HL-60/S4 treated with phorbol 12-myristate 13-acetate at 8.2 ng/mL for 4 days and 3 days (cell line): Measurements from ENCODE around the gene UBAC2.

ENCODE experiments used
- in situ Hi-C: fragments of 300-500 bp; cut with MboI; formaldehyde crosslinking; loops from 2 replicates; pipeline ENCODE4 v1.15.0; 2022; ENCODE audit warnings: low sequenced_read_pairs

UBAC2 gene

DNA sequence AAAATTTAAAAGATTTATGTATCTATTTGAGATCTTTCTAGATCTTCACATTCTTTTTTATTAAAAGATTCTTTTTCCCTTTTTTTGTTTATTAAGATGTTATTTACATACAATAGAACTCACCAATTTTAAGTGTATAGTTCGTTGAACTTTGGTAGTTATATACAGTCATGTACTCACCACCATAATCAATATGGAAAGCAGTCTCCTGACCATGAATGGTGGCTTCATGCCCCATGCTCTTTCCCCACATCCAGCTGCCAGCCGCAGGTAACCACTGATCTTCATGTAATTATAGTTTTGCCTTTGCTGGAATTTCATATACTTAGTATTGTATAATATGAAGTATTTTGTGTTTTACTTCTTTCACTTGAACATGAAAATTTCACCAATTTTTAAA lies 127.1 kb downstream of the UBAC2 start:
- in situ Hi-C loops, result no loop called here

DNA sequence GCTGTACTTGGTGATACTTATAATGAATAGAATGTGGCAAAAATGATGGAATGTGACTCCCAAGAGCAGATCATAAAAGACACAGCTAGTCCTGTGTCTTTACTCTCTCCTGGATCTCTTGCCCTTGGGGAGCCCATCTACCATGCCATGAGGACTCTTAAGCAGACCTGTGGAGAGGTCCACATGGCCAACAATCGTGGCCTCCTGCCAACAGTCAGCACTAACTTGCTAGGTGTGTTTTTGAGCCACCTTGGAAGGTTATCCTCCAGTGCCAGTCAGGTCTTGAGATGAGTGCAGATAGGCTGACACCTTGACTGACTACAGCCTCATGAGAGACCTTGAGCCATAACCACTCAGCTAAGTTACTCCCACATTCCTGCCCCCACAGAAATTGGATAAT lies 128.8 kb downstream of the UBAC2 start:
- in situ Hi-C loops, result no loop called here

DNA sequence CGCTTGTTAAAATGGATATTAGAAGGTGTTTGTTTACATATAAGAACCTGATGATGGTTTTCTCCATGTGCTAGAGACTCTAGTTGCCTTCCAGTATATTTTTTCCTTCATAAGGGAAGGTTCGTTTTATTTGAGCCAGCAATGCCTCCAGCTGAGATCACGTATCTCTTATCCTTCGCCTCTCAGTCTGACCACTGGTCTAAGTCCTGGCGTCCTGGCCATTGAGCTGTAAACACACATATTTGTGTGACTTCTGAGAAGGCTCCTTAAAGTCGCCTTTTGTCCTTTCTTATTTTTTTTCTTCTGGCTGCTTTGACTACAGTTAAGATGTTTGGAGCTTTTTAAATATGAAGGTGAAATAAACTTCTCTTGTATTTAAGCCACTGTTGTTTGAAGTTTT lies 130.3 kb downstream of the UBAC2 start:
- in situ Hi-C loops, result no loop called here

DNA sequence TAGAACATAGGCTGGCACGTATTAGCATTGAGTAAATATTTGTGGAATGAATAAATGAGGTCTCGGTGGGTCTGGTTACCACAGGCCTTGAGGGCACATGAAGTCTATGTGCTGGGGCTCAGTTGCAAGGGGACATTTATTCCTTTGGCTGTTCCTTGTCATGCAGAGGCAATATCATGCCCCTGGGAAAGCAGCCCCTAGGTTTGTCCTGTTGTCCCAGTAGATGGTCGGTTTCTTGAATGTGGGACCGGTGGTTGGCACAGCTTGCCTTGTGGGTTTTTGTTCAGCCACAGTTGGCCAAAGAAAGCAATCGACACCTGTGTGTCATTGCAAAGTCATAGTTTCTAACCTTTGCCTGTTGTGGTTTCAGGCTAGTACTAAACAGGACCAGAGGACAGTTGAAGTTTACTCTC lies 131.2 kb downstream of the UBAC2 start:
- in situ Hi-C loops, result no loop called here

DNA sequence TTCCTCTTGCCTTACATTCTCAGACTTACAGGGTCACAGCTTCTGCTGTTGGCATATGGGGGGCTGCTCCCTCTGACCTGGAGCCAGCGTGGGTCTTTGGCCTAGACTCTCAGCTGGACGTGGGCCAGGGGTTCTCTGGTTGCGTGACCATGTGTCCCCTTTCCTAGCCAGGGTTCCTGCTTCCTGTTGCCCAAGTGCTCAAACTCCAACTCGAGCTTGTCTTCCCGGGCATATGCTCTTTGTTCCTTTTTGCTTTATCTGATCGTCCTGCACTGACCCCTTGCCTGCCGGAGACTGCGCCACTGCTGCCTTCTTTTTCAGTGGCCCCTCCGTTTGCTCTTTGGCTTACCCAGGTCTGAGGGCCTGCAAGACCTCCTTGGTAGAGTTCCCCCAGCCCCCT lies 131.8 kb downstream of the UBAC2 start:
- in situ Hi-C loops, result no loop called here

DNA sequence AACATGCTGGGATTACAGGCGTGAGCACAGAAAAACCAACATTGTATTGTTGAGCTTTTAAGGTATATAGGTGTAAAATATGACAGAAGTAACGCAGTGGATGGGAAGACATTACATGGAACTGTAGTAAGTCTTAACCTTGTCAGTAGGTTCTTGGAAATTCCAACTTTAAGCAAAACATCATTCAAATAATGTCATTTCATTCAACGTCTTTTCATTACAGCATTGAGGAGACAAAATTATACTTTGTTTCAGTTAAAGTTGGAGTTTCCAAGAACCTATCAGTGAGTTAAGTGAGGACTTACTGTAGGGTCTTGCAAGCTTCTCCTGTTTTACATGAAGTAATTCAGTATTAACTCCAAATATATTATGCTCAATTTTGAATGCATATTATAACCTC lies 133.6 kb downstream of the UBAC2 start:
- in situ Hi-C loops, result no loop called here

DNA sequence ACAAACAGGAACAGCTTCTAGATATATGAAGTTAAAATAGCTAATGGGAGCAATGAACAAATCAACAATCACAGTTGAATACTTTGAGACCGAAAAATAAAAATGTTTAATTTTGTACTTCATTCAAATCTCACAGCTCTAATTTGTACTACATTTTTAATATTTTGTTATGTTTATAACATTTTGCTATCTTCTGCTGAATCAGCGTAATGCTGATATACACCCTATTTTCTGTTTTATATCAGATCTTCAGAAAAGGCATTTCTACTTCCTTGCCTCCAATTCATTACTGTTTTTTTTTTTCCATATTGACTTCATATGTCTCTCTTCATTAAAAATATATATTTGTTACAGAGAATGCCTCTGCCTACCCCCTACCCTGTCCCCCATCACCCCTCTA lies 134.4 kb downstream of the UBAC2 start:
- in situ Hi-C loops, result no loop called here

DNA sequence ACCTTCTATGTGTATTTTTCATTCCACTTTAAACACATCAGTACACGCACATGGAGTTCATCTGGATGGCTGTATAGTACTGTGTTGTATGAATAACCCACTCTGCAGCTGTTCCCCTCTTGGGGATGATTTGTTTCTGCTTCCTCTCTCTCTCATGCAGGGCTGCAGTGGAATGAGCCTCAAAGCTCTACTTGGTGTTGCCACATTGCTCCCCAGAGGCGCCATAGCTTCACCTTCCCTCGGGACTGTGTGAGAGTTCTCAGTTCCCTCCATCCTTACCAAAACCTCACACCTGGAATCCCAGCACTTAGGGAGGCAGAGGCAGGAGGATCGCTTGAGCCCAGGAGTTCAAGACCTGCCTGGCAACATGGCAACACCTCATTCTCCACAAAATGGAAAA lies 134.9 kb downstream of the UBAC2 start:
- in situ Hi-C loops, result no loop called here

DNA sequence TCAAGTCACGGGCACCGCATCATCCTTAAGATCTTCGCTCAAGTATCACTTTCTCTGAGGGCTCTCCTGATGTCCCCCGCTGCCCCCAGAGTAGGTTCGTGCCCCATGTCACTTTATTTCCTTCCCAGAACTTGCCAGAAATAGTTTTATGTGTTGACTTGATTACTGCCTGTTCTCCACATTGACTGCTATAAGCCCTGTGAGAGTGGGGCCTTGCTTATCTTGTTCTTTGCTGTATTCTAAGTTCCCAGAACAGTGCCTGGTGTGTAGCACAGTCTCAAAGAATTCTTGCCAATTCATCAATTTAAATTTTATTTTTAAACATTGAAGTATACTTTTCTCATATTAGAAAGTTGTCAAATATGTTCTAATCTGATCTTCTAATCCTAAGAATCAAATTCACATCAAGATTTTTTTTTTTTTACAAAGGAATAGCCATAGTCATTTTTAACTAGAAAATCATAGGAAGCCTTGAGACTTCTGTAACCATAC lies 138.6 kb downstream of the UBAC2 start:
- in situ Hi-C loops, result no loop called here

DNA sequence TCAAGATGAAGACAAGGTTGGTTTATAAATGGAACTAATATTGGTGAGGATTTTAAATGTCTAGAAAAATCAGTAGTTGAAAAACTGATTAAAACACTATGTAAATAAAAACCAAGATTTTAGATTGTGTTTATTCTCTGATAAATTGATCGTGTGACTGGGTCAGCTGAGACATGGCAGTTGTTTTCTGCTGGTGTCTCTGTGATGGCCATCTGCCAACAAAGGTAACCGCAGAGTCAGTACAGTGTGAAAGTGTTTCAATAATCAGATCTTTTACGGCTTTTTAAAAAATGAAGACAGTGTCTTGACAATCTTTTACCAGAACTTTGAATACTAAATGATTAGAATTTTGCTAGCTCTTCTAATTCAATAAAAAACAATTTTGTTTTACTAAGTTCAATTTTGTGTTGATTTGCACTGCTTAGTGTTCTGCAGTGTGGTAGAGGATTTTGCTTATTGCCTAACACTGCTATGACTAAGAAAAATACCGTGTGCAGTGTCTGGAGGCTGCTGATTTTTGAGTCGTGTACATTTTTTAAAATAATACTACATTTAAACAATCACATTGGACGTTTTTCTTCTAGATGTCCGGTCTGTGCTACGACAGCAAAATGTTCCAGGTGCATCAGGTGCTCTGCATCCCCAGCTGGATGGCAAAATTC lies 139.2 kb downstream of the UBAC2 start:
- in situ Hi-C loops, result no loop called here

DNA sequence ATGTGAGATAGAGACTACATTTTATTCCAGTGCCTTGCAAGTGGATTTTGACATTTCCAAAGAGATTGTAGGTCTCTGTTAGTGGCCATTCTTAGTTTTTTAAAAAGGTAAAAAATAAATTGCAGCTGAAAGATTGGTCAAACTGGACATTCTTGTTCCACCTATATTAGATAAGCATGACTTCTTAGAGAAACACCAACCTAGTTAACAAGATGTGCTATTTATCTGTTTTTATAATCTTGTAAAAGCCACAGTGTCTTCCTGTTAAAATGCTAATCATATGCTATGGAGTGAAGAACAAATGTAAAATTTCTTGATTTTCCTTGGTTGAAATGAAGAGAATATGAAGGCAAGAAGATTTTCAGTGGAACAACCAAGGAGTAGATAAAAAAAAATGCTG lies 140.0 kb downstream of the UBAC2 start:
- in situ Hi-C loops, result no loop called here

DNA sequence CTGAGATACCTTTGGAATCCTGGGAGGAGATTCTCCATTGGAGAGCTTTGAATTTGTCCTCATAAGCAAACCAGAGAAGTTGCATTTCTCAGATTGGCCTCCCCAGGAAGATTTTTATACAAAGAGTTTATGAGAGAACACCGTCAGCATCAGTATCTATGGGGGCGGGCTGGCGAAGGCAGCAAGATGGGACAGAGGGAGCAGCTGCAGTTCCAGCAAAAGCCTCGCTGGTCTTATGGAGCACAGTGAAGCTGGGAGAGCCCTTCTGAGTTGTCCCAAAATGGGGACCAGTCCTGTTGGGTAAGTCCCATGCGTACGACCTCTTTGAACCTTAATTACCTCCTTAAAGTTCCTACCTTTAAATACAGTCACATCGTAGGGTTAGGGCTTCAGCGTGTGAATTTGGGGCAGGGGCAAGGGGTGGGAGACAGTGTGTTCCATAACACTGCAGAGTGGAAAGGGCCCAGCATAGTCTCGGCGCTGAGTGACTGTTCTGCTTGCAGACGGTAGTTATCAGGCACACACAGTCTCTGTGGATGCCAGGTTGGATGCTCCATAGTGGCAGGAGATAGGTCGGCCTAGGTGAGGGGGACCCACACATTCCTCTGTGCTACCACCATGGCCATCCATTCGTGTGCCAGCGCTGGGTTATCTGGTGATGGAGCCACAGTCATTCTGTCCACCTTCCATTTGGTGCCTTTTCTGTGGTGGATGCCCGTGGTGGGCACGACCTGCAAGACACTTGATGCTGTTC lies 141.5 kb downstream of the UBAC2 start:
- in situ Hi-C loops, result no loop called here

DNA sequence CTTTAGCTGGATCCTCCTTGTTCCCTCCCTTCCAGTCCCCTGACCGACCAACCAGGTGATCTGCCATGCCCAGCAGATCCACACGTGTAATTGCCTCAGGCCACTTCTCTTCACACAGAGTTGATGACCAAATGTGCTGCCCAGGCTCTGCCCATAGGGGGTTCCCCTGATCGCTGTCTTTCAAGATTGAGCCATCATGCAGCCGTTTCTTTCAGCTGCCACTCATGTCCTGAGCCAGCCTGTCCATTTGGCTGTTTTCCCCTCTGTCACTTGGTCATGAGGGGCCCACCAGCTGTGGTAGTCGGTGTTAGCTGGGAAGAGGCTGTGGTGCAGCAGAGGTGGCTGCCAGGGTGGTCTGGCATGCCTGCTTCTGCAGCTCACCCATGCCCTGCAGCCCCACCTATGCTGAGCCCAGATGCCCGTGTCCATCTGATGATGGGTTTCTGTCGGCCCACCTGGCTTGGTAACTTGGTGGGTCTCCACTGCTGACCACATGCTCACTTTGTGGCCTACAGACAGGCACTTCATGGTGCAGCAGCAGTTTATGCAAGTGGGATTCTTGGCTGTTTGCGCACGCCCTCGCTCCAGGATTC lies 142.2 kb downstream of the UBAC2 start:
- in situ Hi-C loops, result no loop called here

DNA sequence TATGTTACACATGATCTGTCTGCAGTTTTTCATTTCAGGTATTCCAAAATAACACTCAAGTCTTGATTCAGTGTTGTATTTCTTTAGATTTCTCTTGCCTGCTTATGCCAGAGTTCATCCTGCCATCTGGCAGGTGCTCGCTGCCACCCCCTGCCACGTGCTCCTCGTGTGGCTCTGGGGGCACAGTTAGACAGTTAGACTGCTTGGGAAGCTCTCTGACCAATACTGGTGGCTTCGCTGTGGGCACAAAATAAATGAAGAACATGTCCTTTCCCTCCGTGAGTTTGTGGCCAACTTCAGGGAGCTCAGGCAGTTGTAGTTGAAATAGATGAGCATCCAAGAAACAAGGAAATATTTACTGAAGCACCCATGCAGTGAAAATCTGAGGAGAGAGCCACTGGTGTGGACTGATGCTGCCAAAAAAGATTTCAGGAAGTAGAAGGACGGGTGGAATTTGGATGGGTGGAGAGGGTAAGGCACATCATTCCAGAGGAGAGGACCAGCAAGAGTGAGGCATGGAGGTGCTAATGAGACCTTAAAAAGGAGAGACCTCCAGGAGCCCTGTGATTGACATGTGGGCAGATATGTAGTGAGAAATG lies 144.1 kb downstream of the UBAC2 start:
- in situ Hi-C loops, result no loop called here

DNA sequence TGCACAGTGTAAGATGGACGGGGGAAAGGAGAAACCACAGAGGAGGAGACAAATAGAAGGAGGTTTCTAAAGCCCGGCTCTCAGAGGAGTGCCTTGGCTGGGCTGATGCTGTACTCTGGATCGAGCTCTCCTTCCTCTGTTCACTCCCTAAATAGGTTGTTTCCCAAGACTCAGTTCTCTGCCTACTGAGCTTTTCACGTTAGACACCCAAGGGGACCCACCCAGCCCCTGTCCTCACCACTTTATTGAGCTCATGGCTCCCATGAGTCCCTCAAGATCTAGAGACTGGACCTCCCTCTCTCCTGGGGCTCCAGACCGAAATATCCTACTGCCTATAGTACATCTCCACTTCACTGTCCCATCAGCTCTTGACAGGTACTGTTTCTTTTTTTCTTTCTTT lies 144.7 kb downstream of the UBAC2 start:
- in situ Hi-C loops, result no loop called here

DNA sequence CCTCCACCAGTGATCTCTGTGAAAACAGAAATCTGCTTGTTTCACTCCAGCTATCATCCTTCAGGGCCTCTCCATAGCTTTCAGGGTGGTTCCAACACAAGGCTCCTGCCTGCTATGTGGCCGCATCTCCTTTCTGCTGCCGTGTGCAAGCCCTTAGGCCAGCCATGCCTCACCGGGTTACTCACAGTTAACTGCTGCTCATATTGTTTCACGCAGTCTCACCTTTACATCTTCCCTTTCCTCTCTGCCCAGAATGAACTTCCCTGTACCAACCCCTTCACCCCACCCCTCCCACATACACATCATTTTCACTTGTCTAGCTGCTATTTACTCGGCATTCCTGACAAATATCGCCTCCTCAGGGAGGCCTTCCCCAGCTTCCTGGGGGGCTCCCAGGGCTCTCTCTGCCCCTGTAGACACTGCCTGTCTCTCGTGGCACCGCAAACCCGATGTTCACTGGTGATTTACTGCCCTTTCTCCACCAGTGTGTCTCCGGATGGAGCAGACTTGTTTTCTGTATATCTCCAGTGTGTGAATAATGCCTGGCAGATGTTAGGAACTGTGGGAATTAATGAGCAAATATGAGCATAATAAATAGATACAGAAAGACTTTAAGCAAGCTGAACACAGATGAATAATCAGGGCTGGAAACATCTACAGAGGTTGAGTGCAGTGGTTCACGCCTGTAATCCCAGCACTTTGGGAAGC lies 145.8 kb downstream of the UBAC2 start:
- in situ Hi-C loops, result no loop called here

DNA sequence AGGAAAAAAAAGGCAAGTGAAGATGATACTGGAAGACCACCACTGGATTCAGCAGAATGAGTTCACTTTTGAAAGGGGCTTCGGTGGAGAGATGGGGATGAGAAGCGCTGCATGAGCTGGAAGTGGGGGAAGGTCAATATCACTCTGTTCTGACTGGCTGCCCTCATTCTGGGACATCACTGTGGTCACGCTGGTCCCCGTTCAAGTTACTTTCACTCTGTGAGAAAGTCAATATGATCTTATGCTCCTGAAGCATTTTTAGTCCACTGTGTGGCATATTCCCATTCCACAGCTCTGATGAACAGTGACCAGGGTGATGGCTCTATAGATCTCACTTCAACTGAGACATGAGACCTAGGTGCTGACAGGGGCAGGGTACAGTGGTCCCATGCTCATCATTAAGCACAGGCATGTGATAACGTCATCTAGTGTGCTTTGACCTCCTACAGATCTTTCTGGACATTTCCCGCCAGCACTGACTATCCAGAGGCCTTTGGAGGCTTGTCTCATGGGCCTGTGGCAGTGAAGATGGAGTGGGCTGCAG lies 146.8 kb downstream of the UBAC2 start:
- in situ Hi-C loops, result no loop called here

DNA sequence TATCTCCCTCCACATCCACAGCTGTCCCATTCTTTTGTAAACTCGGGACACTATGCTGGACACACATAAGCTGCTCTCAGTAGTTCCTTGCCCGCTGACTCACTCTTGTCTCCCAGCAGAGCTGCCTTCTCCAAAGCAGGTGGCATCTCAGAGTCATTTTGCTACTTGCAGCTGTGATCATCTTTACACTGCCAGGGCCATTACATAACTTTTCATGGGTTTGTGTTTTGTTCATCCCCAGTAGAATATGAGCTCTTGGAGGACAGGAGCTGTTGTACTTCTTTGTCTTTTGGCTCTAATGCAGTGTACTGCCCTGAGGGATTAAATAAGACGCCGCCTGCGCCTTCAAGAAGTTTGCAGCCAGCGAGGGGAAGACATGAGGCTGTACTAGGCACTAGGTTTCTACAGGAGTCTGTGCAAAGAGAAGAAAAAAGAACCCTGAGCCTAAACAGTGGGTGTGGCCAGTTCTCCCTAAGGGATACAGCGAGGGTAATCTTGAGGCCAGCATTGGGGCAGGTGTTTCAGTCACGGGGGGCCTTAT lies 147.3 kb downstream of the UBAC2 start:
- in situ Hi-C loops, result no loop called here

DNA sequence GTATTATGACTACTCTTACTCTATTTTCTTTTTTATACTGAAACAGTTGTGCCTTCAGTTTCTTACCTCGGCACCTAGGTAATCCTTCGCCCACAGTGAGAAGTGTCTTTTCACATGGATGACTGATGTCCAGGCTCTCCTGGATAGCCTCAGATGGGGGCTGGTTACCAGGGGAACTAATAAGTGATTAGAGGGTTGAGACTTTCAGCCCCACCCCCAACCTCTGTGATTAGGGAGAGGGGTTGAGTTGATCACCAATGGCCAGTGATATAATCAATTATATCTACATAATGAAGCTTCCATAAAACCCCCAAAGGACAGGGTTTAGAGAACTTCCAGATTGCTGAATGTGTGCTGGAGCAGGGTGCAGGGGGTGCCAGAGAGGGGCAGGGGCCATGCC lies 149.5 kb downstream of the UBAC2 start:
- in situ Hi-C loops, result no loop called here

DNA sequence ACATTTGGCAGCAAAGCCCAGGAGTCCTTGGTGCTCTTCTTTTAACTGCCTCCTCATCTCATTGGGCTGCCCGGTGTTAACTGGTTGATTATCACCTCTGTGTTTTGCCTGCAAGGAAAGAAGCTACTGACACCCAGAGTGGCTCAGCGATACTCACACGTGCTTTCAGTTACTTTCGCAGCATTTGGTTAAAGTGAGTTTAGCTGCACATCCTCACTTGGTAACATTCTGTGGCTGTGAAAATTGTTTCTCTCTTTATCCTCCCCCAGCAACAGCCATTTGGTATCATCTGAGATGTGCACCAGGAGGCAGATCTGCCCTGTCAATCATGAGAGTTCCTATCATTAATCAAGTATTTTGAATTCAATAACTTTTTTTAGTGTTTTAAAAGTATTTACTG lies 151.1 kb downstream of the UBAC2 start:
- in situ Hi-C loops, result no loop called here
